ENCODE measurements around the gene TMPRSS15.

GRCh38 chr21:18349468-18349867 is 54.1 kb downstream of the TMPRSS15 start:
- TF ChIP-seq CTCF (IDR thresholded peaks at IDR 0.05; ENCODE audit: insufficient read depth, low read depth, low read length) = no peak
- no peak for TF ChIP-seq EZH2 (IDR thresholded peaks at IDR 0.05; ENCODE audit: insufficient read depth, low read length)
